ENCODE results near the gene ELAPOR2. TPM values are rescaled to one million over a fixed set of nuclear protein-coding genes. Genes with fewer than 3 reads are reported as not detected.

ELAPOR2 gene
- total and polyA plus RNA-seq, 9 of the 15 experiments (the other 6 are each of a cell fraction or from before 2014, with no cell fraction given): 9.2 to 72.0 (median 35.0) TPM

- TF ChIP-seq TFE3 (CRISPR knock-in tag; IDR thresholded peaks at IDR 0.05): peak; percentile 17; the same call in 1 of the 2 replicates
- TF ChIP-seq USF1 (CRISPR knock-in tag; IDR thresholded peaks at IDR 0.05): peak; percentile 83
- no peak for TF ChIP-seq RBM22 (IDR thresholded peaks at IDR 0.05; ENCODE audit: low read depth, low read length, poor library complexity, severe bottlenecking)
- no peak for TF ChIP-seq TSHZ1 (CRISPR knock-in tag; IDR thresholded peaks at IDR 0.05)
- TF ChIP-seq THRB (CRISPR knock-in tag; conservative IDR thresholded peaks at IDR 0.05): no peak
- no peak for TF ChIP-seq ID3 (CRISPR knock-in tag; IDR thresholded peaks at IDR 0.05)
- no peak for TF ChIP-seq ID3 (tag; IDR thresholded peaks at IDR 0.05)
- no peak for TF ChIP-seq GTF2A2 (tag; IDR thresholded peaks at IDR 0.05)
- TF ChIP-seq ZBTB34 (CRISPR knock-in tag; IDR thresholded peaks at IDR 0.05): no peak
- TF ChIP-seq AFF1 (IDR thresholded peaks at IDR 0.05; ENCODE audit: low read depth in 1 of 2, partially characterized antibody in 2 of 2): peak in 1 of 2 experiments; percentile 25
- no peak for TF ChIP-seq RBM25 (IDR thresholded peaks at IDR 0.05; ENCODE audit: low read depth, low read length, severe bottlenecking)
- TF ChIP-seq NCOA1 (IDR thresholded peaks at IDR 0.05; ENCODE audit: low read depth): 0 out of 2 replicates have a peak, but pooled peaks have one; percentile 33
- TF ChIP-seq ARID1B (IDR thresholded peaks at IDR 0.05): peak; percentile 26; the same call in 1 of the 2 replicates
These were observed 30.8 kb downstream of the ELAPOR2 start (continued) for GRCh38 chr7:87028636-87029035.

All from K562 (cell line).